Measurements from ENCODE around the gene NLRP1. TPM values are rescaled to one million over a fixed set of nuclear protein-coding genes. Genes with fewer than 3 reads are reported as not detected.

Gene NLRP1
- total RNA-seq, 1 experiment from 2014 or later = 33.5 TPM

DNA sequence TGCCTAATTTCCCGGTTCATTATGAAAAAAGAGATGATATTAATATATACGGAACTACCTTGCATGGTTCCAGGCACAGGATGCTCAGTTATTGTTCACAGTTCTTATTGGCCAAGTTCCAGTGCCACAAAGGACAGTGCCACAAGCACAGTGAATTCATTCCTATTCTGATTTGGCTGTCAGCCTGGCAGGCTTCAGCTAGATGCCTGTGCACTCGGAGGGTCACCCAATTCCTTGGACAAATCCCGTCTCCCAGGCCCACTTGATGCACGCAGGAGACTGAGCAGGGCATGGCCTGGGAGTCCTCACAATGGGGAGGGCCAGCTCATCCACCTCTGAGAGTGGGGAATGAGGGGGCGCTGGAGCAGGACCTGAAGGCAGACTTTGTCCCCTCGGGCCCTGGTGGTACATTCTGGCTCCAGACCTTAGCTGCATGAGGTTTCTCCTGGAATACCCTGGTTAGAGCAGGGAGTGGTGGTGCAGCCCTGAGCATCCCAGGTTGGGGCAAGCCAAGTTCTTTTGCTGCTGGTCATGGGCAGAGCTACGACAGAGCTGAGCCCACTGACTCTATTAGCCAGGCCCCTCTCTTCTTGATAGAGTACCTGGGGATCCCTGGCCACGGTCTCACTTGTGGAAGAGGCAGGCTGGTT, 56.6 kb downstream of the NLRP1 start:
- H3K4me1 Mint-ChIP-seq (ENCODE audit: insufficient read depth, unreplicated experiment) = peaks cover 6% of the 10 kb centered on the region
- peaks cover 36% of the 10 kb centered on the region for H3K36me3 Mint-ChIP-seq (ENCODE audit: insufficient read depth, unreplicated experiment)
- no peak for DNase-seq (ENCODE audit: unreplicated experiment)
- intact Hi-C loops (cut with micrococcal nuclease) = no loop called here
- ChIA-PET POLR2A (no interaction called here), CTCF (interaction anchor here (0.9 kb wide), 1 partner anchor 19 kb away, joined by 4 read pairs; no protein-coding TSS in a partner anchor)
- no peak overlapping the region for H3K4me3 Mint-ChIP-seq (ENCODE audit: unreplicated experiment)
- no TSS peak for BruUV-seq (replicated peaks)
- peak overlapping the region; percentile 73 for H3K27ac Mint-ChIP-seq (ENCODE audit: low read depth, unreplicated experiment)
- no peak for TF ChIP-seq CTCF (IDR thresholded peaks at IDR 0.05; ENCODE audit: unreplicated experiment)
- no peaks in the 10 kb centered on the region for H3K27me3 Mint-ChIP-seq (ENCODE audit: insufficient read depth, unreplicated experiment)
- no peaks in the 10 kb centered on the region for H3K9me3 Mint-ChIP-seq (ENCODE audit: unreplicated experiment)

DNA sequence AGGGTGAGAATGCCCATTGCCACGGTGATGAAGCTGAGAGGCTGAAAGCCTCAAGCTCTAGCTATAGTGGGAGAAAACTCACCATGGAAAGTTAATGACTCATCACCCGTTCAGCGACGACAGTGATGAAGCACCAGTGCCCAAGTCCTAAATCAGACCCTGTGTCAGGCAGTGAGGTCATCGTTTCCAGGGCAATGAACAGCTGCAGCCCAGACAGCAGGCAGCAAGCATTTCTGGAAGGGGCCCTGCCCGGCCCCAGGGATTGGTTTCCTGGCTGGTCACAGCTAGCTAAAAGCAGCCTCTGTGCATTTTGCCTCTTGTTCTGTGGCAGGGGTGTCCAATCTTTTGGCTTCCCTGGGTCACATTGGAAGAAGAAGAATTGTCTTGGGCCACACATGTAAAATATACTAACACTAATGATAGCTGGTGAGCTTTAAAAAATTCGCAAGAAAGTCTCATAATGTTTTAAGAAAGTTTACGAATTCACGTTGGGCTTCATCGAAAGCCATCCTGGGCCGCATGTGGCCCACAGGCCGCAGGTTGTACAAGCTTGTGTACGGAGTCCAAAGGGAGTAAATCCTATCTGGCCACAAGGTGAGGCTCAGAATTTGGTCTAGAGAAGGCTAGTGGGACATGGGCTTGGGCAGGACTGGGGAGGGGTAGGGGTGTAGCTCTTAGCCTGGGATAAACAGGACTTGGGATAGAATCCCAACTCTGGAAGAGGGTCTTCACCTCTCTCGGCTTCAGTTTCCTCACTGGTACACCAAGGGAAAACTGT, 57.3 kb downstream of the NLRP1 start:
- no peak for TF ChIP-seq CTCF (IDR thresholded peaks at IDR 0.05; ENCODE audit: unreplicated experiment)
- no peaks in the 10 kb centered on the region for H3K27me3 Mint-ChIP-seq (ENCODE audit: insufficient read depth, unreplicated experiment)
- ChIA-PET POLR2A (no interaction called here), CTCF (interaction anchor here (0.6 to 0.9 kb wide), 2 partner anchors 19 to 723 kb away, joined by 4 read pairs; no protein-coding TSS in a partner anchor)
- H3K36me3 Mint-ChIP-seq (ENCODE audit: insufficient read depth, unreplicated experiment) = peaks cover 30% of the 10 kb centered on the region
- H3K9me3 Mint-ChIP-seq (ENCODE audit: unreplicated experiment) = no peaks in the 10 kb centered on the region
- intact Hi-C loops (cut with micrococcal nuclease) = no loop called here
- BruUV-seq (replicated peaks) = no TSS peak
- H3K4me3 Mint-ChIP-seq (ENCODE audit: unreplicated experiment) = no peak overlapping the region
- peaks cover 6% of the 10 kb centered on the region for H3K4me1 Mint-ChIP-seq (ENCODE audit: insufficient read depth, unreplicated experiment)
- DNase-seq (ENCODE audit: unreplicated experiment) = peak; percentile 85
- peak overlapping the region; percentile 73 for H3K27ac Mint-ChIP-seq (ENCODE audit: low read depth, unreplicated experiment)

DNA sequence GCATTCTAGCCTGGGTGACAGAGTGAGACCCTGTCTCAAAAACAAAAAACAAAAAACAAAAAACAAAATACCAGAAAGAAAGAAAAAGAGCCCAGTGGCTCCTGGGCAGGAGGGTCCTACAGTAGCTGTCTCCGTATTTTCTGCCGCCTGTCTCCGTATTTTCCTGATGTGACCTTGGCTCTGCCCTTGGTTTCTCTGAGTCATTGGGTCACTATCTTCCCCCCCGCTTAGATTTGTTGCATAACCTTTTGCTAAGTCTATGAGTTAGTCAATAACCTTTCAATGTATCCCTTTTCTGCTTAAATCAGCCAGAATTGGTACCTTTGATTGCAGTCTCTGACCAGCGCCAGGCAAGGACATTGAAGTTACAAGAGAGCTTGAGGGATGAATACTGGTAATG, 61.1 kb downstream of the NLRP1 start:
- Mint-ChIP-seq H3K27ac (ENCODE audit: low read depth, unreplicated experiment) (no peak overlapping the region), H3K27me3 (ENCODE audit: insufficient read depth, unreplicated experiment) (no peaks in the 10 kb centered on the region), H3K4me3 (ENCODE audit: unreplicated experiment) (no peak overlapping the region), H3K9me3 (ENCODE audit: unreplicated experiment) (no peaks in the 10 kb centered on the region), H3K4me1 (ENCODE audit: insufficient read depth, unreplicated experiment) (peaks cover 3% of the 10 kb centered on the region), H3K36me3 (ENCODE audit: insufficient read depth, unreplicated experiment) (peaks cover 18% of the 10 kb centered on the region)
- intact Hi-C loops (cut with micrococcal nuclease) = no loop called here
- POLR2A ChIA-PET = no interaction called here
- BruUV-seq (replicated peaks) = no TSS peak
- CTCF ChIA-PET = no interaction called here
- DNase-seq (ENCODE audit: unreplicated experiment) = no peak
- no peak for TF ChIP-seq CTCF (IDR thresholded peaks at IDR 0.05; ENCODE audit: unreplicated experiment)

DNA sequence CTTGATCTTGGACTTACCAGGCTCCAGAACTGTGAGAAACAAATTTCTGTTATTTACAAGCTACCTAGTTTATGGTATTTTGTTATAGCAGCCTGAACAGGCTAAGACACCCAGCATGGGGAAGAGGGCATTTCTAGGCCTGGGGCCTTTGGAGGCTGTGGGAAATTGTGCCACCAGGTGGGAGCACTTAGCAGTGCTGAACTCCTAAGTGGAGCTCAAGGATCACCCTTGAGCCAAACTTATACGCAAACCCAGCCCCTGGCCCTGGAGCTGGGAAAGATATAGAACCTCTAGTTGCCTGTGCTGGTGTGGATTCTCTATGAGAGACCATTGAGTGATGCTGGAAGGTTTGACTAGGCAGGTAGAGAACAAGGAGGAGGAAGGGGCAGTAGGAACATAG, 61.8 kb downstream of the NLRP1 start:
- DNase-seq (ENCODE audit: unreplicated experiment) = no peak
- ChIA-PET CTCF (no interaction called here), POLR2A (no interaction called here)
- TF ChIP-seq CTCF (IDR thresholded peaks at IDR 0.05; ENCODE audit: unreplicated experiment) = no peak
- H3K27ac Mint-ChIP-seq (ENCODE audit: low read depth, unreplicated experiment) = no peak overlapping the region
- H3K27me3 Mint-ChIP-seq (ENCODE audit: insufficient read depth, unreplicated experiment) = no peaks in the 10 kb centered on the region
- no peak overlapping the region for H3K4me3 Mint-ChIP-seq (ENCODE audit: unreplicated experiment)
- intact Hi-C loops (cut with micrococcal nuclease) = no loop called here
- H3K9me3 Mint-ChIP-seq (ENCODE audit: unreplicated experiment) = no peaks in the 10 kb centered on the region
- peaks cover 18% of the 10 kb centered on the region for H3K36me3 Mint-ChIP-seq (ENCODE audit: insufficient read depth, unreplicated experiment)
- H3K4me1 Mint-ChIP-seq (ENCODE audit: insufficient read depth, unreplicated experiment) = no peaks in the 10 kb centered on the region
- BruUV-seq (replicated peaks) = no TSS peak

Measured in MCF 10A (cell line).